Esophagus squamous epithelium (tissue), 5 donors: ENCODE results near the gene TAOK2. TPM values are rescaled to one million over a fixed set of nuclear protein-coding genes. Genes with fewer than 3 reads are reported as not detected.

Experiments
- DNase-seq: peaks from one replicate; lab custom pipeline; 2025; lab: John Stamatoyannopoulos, UW
- H3K27ac ChIP-seq, 4 donors: fragments of 200-600 bp; sonication (generic); one replicate each; pipeline ENCODE4 v1.5.1; 2016 to 2019; ENCODE audit warnings: mild to moderate bottlenecking in 1 of 4
- H3K27me3 ChIP-seq, 4 donors: fragments of 200-600 bp; sonication (generic); 1 replicate in 3 of 4; 2 replicates in 1 of 4; pipeline versions ENCODE4 v1.5.1 to v1.6.0; 2017 to 2021; ENCODE audit warnings: antibody characterized with exemption in 1 of 4
- H3K36me3 ChIP-seq, 3 donors: fragments of 200-600 bp; sonication (generic); one replicate each; pipeline ENCODE4 v1.5.1; 2016 to 2019
- H3K4me1 ChIP-seq, 3 donors: fragments of 200-600 bp; sonication (generic); one replicate each; pipeline ENCODE4 v1.5.1; 2017 to 2019
- H3K4me3 ChIP-seq, 4 donors: fragments of 200-600 bp; sonication (generic); 1 replicate in 3 of 4; 2 replicates in 1 of 4; pipeline ENCODE4 v1.5.1; 2016 to 2019; ENCODE audit warnings: mild to moderate bottlenecking in 2 of 4, moderate library complexity in 1 of 4
- H3K9me3 ChIP-seq, 3 donors: fragments of 200-600 bp; sonication (generic); one replicate each; pipeline ENCODE4 v1.5.1; 2016 to 2019
- CTCF ChIP-seq, 6 experiments: fragments of 450-650 bp in 4 of 6; fragments of 200-600 bp in 2 of 6; sonication (generic) in 2 of 6; IDR thresholded peaks; one replicate each; pipeline ENCODE4 v1.5.1; 2016 to 2019; ENCODE audit warnings: antibody characterized with exemption in 6 of 6, mild to moderate bottlenecking in 4 of 6, moderate library complexity in 4 of 6
- POLR2A ChIP-seq, 4 donors: fragments of 450-650 bp; IDR thresholded peaks; one replicate each; pipeline ENCODE4 v1.6.1; 2017; ENCODE audit warnings: antibody characterized with exemption in 4 of 4, mild to moderate bottlenecking in 4 of 4, moderate library complexity in 3 of 4
- WGBS, 2 donors: methylation state at CpG; one replicate each; pipeline ENCODE4 v1.1.5; 2018; 5-methylcytosine and 5-hydroxymethylcytosine counted together
- intact Hi-C: fragments of 100-400 bp; cut with DNase I; formaldehyde crosslinking; loops from one replicate; pipeline ENCODE4 v1.15.0; 2022
- total RNA-seq, 4 donors: library from RNA; depleted of rRNA; stranded (reverse); fragments of >200 nt; gene quantifications; one replicate each; pipeline ENCODE4 v1.1.0, GENCODE V29; 2016
- donor health status: DM: yes; HTN: yes; CAD: no.

TAOK2 gene
- total RNA-seq, 4 donors from 2014 or later: 26.8 to 33.7 (median 30.4) TPM

GRCh38 chr16:30041841-30042240 lies 68.2 kb downstream of the TAOK2 start:
- no peak for DNase-seq
- peaks cover 0 to 20% (median 2%) of the 10 kb centered on the region in 4 donors for H3K27me3 ChIP-seq

More at GRCh38 chr16:30041841-30042240, 68.2 kb downstream of the TAOK2 start:
- intact Hi-C loops: no loop called here
- no peak overlapping the region for H3K4me3 ChIP-seq
- H3K27ac ChIP-seq: no peak overlapping the region
- no peaks in the 10 kb centered on the region for H3K9me3 ChIP-seq
- no peaks in the 10 kb centered on the region for H3K36me3 ChIP-seq
- TF ChIP-seq CTCF (IDR thresholded peaks at IDR 0.05) (peak in 4 of 6 experiments; percentile 4 to 44 (median 32)), POLR2A (IDR thresholded peaks at IDR 0.05) (no peak)
- H3K4me1 ChIP-seq: no peaks in the 10 kb centered on the region
- 13 to 16% methylated on average over 5 of the region's 5 CpGs for WGBS, 2 donors

Other genes with a start within 250 kb of the TAOK2 start
- gene C16orf54, start 227.9 kb upstream of the TAOK2 start, total RNA-seq: 1 to 10 TPM in 3 of 4 donors, under 1 TPM in 1; 0.13 to 3.4 (median 1.6) TPM
- gene ZG16, start 195.6 kb upstream of the TAOK2 start, total RNA-seq: not detected
- 10 to 100 TPM; 31.0 to 46.3 (median 37.6) TPM for gene KIF22, start 183.1 kb upstream of the TAOK2 start, total RNA-seq
- gene MAZ, start 167.3 kb upstream of the TAOK2 start, total RNA-seq: 10 to 100 TPM; 87.0 to 99.0 (median 97.3) TPM
- gene PRRT2, start 161.7 kb upstream of the TAOK2 start, total RNA-seq: 1 to 10 TPM in 1 of 4 donors, under 1 TPM in 2, not detected in 1; 0.40 to 1.9 (median 0.53) TPM
- 10 to 100 TPM; 25.4 to 37.6 (median 32.8) TPM for gene PAGR1, start 157.7 kb upstream of the TAOK2 start, total RNA-seq
- 100 to 1,000 TPM in 2 of 4 donors, 10 to 100 TPM in 2; 54.0 to 133 (median 97.6) TPM for gene MVP, start 153.4 kb upstream of the TAOK2 start, total RNA-seq
- 10 to 100 TPM; 34.6 to 78.8 (median 44.6) TPM for gene CDIPT, start 110.6 kb upstream of the TAOK2 start, total RNA-seq
- 1 to 10 TPM in 2 of 4 donors, under 1 TPM in 1, not detected in 1; 0.22 to 2.8 (median 1.1) TPM for gene SEZ6L2, start 74.3 kb upstream of the TAOK2 start, total RNA-seq
- gene ASPHD1, start 73.4 kb upstream of the TAOK2 start, total RNA-seq: under 1 TPM in 2 of 4 donors, not detected in 2; 0.32 to 0.61 TPM
- 10 to 100 TPM in 3 of 4 donors, 1 to 10 TPM in 1; 8.4 to 17.2 (median 13.9) TPM for gene KCTD13, start 47.6 kb upstream of the TAOK2 start, total RNA-seq
- gene TMEM219, start 11.8 kb upstream of the TAOK2 start, total RNA-seq: 100 to 1,000 TPM in 1 of 4 donors, 10 to 100 TPM in 3; 48.0 to 119 (median 80.0) TPM
- 10 to 100 TPM in 2 of 4 donors, 1 to 10 TPM in 2; 5.1 to 12.8 (median 9.7) TPM for gene HIRIP3, start 21.7 kb downstream of the TAOK2 start, total RNA-seq
- 10 to 100 TPM; 34.3 to 59.9 (median 48.0) TPM for gene INO80E, start 22.4 kb downstream of the TAOK2 start, total RNA-seq
- under 1 TPM in 2 of 4 donors, not detected in 2; 0.50 to 0.76 TPM for gene DOC2A, start 37.2 kb downstream of the TAOK2 start, total RNA-seq
- not detected for gene C16orf92, start 49.3 kb downstream of the TAOK2 start, total RNA-seq
- not detected for gene TLCD3B, start 57.4 kb downstream of the TAOK2 start, total RNA-seq
- 1,000 to 10,000 TPM; 1,024 to 1,551 (median 1,380) TPM for gene ALDOA, start 91.9 kb downstream of the TAOK2 start, total RNA-seq
- 100 to 1,000 TPM in 1 of 4 donors, 10 to 100 TPM in 3; 67.9 to 100 (median 78.4) TPM for gene PPP4C, start 102.1 kb downstream of the TAOK2 start, total RNA-seq
- 1 to 10 TPM; 1.9 to 6.2 (median 4.7) TPM for gene TBX6, start 118.1 kb downstream of the TAOK2 start, total RNA-seq
- 100 to 1,000 TPM in 1 of 4 donors, 10 to 100 TPM in 3; 26.4 to 131 (median 63.0) TPM for gene YPEL3, start 122.3 kb downstream of the TAOK2 start, total RNA-seq
- gene GDPD3, start 139.7 kb downstream of the TAOK2 start, total RNA-seq: 10 to 100 TPM; 13.4 to 41.2 (median 28.1) TPM
- 10 to 100 TPM; 45.7 to 86.9 (median 60.8) TPM for gene MAPK3, start 149.4 kb downstream of the TAOK2 start, total RNA-seq
- 10 to 100 TPM in 3 of 4 donors, 1 to 10 TPM in 1; 9.5 to 29.1 (median 23.2) TPM for gene CORO1A, start 209.7 kb downstream of the TAOK2 start, total RNA-seq
- gene BOLA2B, start 219.8 kb downstream of the TAOK2 start, total RNA-seq: 100 to 1,000 TPM; 190 to 623 (median 313) TPM
- 10 to 100 TPM; 31.9 to 51.1 (median 46.5) TPM for gene SLX1A, start 220.0 kb downstream of the TAOK2 start, total RNA-seq
- gene SULT1A3, start 225.4 kb downstream of the TAOK2 start, total RNA-seq: 10 to 100 TPM in 2 of 4 donors, 1 to 10 TPM in 2; 1.1 to 17.2 (median 7.3) TPM